CD4-positive, alpha-beta T cell treated with Interleukin-6 for 4 hours (primary cell): ENCODE measurements around the gene MTMR1.

Experiments used
- DNase-seq: peaks from one replicate; pipeline ENCODE4 v3.0.0-alpha.2; 2020; ENCODE audit warnings: mixed read lengths

Gene MTMR1

DNA sequence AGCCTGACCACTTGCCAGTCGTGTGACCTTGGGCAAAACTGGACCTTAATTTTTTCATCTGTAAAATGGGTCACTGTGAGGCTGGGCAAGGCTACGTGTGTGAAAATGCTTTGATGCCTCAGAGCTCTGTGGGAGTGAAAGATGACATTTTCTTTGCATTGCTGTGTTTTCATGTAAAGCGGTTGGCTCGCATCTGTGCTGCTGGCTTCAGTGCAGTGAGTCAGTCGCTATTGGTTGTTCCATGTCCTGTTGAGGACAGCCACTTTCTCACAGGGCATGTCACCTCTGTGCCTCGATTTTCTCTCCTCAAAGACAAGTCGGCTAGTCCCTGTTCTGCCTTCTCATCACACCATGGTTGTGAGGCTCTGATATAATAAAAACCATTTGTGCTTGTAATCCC is 4.4 kb downstream of the MTMR1 start:
- DNase-seq = peak; percentile 19

DNA sequence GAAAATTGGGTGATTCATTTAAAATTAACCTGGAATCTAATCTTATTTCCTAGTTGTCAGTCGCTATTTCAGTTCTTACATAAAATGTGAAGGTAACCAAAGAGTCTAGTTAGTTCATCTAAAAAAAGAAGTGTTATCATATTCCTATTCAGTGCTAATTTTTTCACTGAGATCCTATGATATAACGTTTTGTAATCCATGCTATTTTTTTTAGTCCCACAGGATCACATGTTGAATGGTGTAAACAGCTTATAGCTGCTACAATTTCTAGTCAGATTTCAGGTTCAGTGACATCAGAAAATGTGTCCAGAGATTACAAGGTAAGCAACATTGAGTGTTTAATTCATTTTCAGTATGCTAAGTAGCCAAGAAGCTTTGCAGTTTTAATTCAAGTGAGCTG is 5.8 kb downstream of the MTMR1 start:
- no peak for DNase-seq

DNA sequence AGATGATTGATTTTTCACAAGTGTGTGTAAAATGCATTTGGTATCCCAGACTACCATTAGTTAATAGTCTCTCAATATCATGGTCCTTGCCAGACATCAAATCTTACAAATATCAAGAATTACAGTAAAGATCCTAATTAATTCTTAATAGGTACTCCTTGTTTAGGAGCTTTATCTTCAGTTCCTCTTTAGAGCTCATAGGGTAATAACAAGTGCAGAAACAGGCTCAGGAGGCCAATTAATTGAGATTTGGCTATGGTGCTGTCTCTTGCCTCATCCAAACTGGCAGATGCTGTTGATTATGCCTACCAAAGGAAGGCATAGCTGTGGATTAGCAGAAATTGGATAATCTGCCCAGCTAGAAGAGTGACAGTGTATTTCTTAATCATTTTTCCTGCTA is 6.9 kb downstream of the MTMR1 start:
- no peak for DNase-seq

DNA sequence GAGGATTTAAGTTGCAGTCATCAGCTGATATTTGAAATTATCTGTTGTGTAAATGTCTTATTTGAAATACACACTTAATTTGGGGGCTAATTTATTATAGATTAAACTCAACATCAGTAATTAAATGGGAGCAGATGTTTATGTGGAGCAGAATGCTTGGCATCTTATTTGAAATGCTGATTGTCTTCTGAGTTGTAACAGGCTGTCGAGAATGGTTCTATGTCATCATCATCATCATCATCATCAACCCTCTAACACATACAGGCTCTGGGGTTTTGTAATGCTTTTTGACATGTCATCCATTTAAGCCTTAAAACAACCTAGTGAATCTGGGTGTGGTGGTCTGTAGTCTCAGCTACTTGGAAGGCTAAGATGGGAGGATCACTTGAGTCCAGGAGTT is 8.2 kb downstream of the MTMR1 start:
- DNase-seq = no peak

DNA sequence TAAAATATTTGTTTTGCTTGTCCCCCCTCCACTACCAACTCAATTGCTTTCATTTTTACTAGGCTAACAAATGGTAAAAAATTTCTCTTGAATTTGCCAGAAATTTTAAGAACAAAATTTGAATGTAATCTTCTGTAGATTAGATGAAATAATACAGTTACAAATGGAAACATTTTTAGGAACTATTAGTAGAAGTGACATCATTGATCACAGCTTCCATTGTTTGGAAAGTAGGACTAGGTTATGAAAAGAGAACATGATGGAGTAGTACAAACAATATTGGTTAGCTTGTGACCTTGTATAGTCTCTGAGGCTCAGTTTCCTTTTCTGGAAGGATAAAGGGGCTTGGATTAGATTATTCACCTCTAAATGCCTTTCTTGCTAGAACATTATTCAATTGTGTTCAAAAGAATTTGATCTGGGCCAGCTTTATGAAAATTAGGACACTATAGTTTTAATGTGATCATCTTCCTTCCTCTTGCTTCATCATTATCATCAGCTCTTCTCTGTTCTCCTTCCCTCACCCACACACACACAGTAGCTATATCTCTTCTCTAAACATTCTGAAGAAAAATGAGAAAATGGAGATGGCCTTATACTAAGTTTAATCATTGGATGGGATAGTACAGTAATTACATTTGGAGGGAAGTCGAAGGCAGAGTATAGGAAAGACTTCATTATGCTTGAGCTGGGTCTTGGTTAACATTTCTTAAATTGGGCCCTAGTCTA is 9.9 kb downstream of the MTMR1 start:
- no peak for DNase-seq

DNA sequence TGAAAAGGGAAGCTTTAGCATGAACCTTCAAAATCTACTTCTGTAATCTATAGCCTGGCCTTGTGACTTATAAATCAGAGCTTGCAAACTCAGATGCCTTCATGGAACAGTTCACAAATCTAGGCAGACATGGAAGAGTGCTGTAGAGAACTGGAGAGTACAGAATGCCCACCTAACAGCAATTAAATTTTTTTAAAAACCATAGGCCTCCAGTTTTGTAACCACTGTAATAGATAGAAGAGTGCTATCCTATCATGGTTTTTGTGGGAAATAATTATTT is 10.4 kb downstream of the MTMR1 start:
- DNase-seq = no peak

DNA sequence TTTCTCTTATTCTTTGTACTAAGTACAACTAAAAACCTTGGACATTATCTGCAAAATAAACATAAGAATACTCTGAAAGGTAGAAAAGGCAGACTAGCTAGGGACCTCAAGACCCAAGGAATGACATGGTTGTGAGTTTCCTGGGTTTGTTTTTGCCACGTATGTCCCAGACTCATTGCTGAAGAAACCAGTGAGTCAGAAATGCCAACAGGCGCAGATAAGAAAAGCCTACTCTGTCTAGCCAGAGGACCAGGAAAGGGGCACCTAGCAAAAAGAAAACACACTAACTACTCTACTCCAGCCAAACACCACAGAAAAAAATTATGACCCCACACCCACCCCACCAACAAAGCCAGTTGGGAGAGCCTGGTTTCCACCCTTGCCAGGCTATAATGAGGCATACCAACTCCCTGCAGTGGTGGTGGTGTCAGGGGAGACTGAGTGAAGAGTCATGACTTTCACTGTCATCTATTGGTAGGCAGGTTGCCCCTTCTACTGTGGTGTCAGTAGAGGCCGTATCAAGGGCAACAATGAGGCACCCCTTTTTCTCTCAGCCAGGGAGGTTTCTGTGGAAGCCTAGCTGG is 10.9 kb downstream of the MTMR1 start:
- no peak for DNase-seq

DNA sequence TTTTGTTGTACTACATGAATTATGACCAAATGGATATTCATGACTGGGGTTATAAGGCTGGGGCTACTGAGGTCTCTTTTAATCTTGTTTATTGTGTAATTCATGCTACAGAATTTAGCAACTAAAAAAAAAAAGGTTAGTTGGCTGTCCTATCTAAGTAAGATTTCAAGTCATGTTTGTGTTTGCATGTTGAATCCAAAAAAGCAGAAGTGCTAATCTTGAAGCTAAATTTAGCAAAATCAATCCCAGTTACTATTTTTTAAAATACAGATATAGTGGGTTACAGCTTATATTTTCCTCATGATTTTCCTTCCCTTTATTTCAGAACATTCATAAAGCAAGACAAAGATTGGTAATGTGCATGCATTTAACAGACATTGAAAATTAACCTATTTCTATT is 19.4 kb downstream of the MTMR1 start:
- no peak for DNase-seq

DNA sequence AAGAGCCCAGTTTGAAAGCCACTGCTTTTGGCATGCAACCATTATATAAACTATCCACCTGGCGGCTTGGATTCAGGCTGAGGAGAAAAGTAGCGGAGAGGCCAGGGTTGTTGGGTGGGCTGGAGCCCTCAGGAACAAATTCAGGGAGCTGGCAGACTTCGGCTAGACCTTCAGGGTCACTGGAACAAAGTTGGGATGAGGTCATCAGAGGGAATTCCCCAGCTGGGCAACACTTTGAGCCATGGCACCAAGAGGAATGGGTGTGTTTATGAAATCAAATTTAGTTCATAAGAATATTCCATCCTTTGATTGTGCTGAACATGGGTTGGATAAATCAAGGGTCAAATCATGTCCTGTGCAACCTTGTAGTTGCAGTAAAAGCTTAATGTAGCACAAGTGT is 22.0 kb downstream of the MTMR1 start:
- no peak for DNase-seq

DNA sequence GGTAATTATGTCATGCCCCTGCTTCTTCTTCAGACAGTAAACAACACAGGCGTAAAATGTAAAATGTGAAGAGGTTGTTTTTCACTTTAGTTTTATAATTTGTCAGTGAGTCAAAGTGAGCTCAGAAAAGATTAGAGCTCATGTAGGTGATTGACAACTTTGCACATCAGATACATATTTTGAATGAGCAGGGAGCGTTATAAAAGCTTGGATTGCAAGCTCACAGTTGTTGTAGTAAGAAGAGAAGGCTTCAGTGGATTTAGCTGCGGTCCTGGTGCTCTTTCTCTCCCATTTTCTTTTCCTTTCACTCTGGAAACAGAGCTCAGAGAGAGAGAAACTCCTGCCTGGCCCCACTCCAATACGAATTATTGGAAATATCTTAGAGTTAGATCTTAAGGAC is 26.4 kb downstream of the MTMR1 start:
- DNase-seq = no peak

DNA sequence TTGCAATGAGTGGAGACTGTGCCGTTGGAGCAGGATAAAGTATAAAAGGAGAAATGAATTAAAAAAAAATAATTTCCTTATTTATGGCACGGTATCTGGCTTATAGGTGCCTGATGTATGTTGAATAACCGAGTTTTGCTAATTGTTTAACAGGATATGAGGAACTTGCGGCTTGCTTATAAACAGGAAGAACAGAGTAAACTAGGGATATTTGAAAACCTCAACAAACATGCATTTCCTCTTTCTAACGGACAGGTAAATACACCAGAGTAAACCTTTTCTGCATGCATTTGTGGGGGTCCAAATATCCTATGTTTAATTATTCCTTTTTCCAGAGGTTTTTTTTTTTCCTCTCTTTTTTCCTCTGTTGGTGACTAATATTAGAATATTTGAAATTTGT is 36.8 kb downstream of the MTMR1 start:
- DNase-seq = no peak

DNA sequence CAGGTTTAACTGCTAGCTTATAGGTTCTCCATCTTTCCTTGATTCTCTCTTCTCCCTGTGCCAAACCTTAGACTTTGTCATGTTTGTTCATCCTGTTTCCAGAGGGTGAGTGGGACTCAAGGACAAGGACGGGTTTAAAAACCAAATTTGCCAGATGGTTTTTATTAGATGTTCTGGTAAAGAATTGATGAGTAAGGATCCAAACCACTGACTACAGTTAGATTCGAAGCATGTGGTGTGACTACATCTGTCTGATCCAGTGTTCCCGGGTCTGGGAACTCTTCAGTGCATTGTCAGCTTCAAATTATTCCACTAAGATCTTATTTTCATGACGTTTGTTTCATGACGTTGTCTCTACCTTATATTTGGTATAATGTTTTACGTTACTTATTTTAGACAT is 37.5 kb downstream of the MTMR1 start:
- no peak for DNase-seq

DNA sequence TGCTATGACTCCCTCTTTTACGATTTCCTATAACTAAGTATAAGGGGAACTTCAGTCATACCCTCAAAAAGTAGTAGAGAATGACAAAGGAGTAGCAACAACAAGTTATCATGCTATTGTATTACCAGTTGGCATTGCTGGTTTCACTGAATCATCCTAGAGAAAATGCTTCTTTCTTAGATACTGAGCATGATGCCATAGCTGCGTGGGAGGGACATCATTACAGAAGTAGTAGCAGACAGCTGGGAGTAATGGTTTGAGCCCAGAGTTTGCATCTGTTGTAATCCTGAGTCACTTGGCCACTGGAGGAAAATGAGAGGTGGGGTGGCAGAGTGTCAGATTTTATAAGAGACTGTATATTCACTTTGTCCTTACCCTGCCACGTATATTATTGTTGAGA is 38.6 kb downstream of the MTMR1 start:
- DNase-seq = no peak

DNA sequence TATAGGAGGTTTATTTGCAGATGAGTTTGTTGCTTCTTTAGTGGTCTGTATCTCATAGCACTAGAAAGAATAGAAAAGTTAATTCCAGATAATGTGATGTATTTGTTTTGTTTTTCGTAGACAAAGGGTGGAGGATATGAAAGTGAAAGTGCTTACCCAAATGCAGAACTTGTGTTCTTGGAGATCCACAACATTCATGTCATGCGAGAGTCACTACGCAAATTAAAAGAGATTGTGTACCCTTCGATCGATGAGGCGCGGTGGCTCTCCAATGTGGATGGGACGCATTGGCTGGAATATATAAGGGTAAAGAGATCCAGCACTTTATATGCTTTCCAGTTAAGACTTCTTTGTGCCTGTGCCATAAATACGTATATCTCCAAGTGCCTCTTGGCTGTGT is 43.3 kb downstream of the MTMR1 start:
- no peak for DNase-seq

DNA sequence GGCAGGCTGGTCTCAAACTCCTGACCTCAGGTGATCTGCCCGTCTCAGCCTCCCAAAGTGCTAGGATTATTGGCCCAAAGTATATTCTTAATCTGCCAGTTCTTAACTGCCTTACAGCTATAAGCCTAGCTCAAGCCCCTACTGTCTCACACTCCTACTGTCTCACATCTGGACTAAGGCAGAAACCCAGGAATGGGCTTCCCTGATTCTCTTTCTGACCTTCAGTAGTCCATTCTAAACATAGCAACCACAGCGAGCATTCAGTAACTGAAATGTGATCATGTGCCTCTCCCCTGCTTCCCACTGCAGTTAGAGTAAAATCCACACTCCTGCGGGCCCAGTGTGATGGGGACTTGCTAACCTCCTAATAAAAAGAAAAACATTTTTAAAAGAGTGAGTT is 58.9 kb downstream of the MTMR1 start:
- DNase-seq = no peak

DNA sequence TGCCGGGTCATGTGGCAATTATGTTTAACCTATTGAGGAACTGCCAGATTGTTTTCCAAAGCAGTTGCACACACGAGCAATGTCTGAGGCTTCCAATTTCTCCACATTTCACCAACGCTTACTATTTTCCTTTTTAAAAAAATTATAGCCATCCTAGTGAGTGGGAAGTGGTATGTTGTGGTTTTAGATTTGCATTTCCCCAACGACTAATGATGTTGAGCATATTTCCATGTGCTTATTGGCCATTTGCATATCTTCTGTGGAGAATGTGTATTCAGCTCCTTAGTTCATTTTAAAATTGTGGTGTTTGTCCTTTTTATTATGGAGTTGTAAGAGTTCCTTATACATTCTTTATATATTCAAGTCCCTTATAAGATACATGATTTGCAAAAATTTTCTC is 60.2 kb downstream of the MTMR1 start:
- DNase-seq = no peak

DNA sequence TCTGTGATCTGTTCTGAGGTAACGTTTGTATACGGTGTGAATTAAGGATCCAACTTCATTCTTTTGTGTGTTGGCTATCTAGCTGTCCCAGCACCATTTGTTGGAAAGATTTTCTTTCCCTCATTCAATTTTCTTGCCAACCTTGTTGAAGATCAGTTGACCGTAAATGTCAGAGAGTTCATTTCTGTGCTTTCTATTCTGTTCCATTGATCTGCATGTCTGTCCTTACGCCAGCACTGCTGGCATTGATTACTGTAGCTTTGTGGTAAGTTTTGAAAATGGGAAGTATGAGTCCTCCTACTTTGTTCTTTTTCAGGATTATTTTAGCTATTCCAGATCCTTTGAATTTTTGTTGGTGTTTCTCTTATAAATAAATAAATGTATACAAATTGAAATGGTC is 60.8 kb downstream of the MTMR1 start:
- no peak for DNase-seq

DNA sequence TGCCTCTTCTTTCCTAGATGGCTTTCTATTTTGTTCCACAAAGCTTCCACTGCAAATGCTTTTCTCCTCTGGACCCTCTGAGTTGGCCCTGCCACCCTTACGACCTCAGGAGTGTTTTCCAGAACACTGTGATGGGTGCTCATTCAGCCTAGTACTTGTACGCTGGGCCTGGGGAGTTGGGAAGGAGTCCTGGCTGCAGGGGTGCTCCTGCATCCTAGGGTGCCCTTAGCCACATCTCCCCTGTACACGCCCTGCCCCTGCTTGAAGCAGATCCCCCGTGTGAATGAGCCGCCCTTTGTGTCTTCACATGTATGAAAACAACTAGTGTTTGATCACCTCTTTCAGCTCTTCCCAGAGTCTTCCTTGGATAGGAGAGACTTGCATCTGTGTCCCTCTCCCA is 64.2 kb downstream of the MTMR1 start:
- DNase-seq = no peak

DNA sequence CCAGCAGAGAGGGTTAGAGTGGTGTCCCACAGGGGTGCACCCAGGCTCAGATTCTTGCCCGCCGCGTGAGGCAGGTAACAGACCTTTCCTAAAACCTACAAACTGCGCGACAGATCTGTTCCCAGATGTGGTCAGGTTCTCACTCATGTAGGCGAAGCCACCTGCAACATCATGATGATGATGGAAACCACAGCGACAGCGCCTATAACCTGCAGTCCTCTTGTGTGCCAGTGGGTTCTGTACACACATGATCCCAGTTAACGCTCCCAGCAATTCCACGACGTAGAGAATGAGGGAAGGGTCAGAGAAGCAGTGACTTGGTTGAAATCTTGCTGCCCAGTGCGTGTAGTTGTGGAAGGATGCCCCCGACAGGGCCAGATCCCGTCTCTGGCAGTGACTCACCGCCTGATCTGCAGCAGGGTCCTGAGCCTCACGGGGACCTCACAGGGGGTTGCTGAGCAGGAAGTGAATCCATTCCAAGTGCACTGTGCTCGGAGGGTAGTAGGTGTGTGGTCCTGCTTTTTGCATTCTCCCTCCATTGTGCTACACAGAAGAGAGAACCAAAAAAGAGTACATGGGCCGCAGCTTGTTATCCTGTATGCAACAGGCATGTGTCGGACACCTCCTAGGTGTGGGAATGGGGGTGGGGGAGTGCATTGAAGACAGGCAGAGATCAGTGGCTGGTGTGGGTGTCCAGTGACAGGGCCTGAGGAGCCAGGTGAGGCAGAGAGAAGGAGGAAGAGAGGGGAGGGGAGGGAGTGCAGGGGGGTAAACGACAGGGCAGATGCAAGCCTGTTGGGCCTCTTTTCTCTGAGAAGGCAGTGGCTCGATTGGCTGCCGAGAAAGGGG is 66.6 kb downstream of the MTMR1 start:
- no peak for DNase-seq

DNA sequence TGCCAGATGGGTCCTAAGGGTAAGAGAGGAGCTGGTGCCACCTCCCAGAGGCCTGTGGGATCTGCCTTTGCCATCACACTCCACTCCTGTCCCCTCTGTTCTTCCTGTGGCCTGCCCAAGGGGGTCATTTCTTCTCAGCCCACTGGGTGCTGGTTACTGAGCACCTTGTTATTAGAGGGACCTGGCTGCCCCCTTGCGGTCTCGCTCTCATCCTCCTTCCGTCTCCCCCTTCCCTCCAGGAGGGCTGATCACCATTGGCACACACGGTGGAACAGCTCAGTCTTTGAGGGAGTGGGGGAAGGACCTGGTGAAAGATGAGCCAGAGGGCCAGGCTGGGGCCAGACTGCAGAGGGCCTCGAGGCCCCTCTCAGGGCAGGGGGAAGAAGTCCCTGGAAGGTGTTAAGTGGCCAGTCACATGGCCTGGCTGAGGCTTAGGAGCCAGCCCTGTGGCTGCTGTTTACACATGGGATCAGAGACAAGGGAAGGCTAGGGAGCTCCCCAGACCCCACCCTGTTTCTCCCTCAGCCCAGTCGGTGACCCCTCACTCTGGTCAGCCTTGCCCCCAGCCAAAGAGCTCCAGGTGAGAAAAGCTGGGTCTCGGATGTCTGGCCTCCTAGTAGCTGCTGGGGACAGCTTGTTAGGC is 68.1 kb downstream of the MTMR1 start:
- DNase-seq = no peak

DNA sequence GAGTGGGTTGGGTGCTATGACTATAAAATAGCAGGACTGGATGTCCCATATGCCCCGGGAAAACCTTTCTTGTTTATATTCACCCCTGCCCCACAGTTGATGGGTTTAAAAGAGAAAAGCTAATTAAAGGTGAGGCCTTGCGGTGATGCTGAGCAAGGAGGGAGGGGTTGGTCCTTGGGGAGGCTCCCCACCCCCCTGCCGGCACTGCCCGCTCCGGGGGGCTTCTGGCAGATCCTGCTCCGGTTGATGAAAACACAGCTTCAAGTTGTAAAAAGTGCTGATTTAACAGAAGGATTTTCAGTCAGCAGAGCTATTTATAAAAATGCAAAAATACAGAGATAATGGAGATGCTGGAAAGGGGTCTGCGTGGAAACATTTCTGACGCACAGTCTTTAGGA is 68.6 kb downstream of the MTMR1 start:
- DNase-seq = no peak

DNA sequence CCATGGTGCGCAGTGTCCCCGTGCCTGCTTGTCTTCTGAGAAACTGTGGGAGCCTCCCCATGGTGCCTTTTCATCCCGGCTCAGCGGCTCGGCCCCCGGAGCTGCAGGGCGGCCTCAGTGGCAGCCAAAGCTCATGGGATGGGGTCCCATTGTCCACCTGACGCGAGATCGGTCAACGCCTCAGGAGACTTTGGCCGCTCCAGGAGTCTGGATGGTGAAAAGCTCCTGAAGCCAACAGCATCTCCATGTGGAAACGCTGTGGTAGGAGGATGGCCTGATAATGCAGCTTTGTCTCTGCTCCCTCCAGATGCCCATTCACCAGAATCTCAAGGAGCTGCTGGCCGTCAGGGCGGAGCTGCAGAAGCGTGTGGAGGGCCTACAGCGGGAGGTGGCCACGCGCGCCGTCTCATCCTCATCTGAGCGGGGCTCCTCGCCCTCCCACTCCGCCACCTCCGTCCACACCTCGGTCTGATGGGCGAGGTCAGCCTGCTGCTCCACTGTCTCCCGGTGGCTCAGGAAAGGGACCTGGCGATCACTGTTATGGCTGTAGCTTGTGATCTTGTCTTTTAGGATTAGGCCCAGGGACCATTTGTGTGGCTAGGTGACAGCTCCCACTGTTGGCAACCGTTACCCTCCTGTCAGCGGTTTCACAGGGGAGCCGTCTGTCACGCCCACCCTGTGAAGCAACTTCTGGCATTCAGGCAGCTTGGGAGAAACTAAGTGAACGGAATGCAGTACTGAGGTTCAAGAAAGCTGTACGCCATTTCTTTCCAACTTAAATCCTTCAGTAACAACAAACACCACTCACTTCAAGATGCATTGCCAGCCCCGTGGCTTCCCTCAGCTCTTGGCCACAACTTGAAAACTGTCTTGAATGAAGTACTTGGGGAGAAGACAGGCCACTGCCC is 69.3 kb downstream of the MTMR1 start:
- no peak for DNase-seq

DNA sequence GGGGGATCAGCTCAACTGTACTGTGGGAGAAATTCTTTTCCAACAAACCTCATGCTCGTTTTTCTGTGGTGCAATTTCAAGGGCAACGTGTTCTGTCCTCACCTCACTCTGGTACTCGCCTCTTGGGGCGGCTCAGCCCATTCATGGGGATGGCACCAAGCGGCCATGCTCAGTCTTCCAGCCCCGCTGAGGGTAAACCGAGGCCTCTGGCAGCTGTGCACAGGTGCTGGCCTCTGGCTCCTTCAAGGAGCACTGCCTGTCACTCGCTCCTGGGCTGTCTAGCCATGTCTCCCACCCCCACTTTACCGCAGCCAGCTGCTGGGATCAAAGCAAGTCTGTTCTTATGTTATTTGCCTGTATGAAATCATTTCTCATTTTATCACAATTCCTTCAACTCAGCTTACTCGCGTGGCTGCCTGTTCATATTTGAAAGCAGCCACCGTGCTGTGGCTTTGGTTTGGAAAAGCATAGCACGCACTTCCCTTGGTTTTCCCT is 70.2 kb downstream of the MTMR1 start:
- DNase-seq = no peak
